Fibroblast of lung (primary cell): ENCODE data around the gene FAM185A. TPM values are rescaled to one million over a fixed set of nuclear protein-coding genes. Genes with fewer than 3 reads are reported as not detected.
"Not testable (repeated sequence)": the region's sequence is repeated elsewhere in the genome, so short reads cannot be mapped to it uniquely, and the experiment has no call there.

Experiments used
- DNase-seq, 2 donors: peaks; one replicate each; pipeline versions ENCODE4 v3.0.0 to v3.0.0-alpha.2; 2010; ENCODE audit warnings: low read depth in 2 of 2
- H2AFZ ChIP-seq: 2 replicates; pipeline ENCODE4 v1.5.1; 2012; ENCODE audit warnings: low read length, control low read depth, inconsistent platforms
- H3K27ac ChIP-seq: 2 replicates; pipeline ENCODE4 v1.5.1; 2011; ENCODE audit warnings: low read length, control low read depth; ENCODE audit not compliant: insufficient read depth
- H3K27me3 ChIP-seq: 2 replicates; pipeline ENCODE4 v1.5.1; 2011; ENCODE audit warnings: mild to moderate bottlenecking, low read length; ENCODE audit not compliant: control insufficient read depth, insufficient read depth
- H3K36me3 ChIP-seq: 2 replicates; pipeline ENCODE4 v1.5.1; 2011; ENCODE audit warnings: low read length; ENCODE audit not compliant: control insufficient read depth, insufficient read depth
- H3K4me1 ChIP-seq: 2 replicates; pipeline ENCODE4 v1.5.1; 2011; ENCODE audit warnings: low read length; ENCODE audit not compliant: control insufficient read depth, insufficient read depth; ENCODE audit errors: extremely low read depth
- H3K4me2 ChIP-seq: 2 replicates; pipeline ENCODE4 v1.5.1; 2011; ENCODE audit warnings: low read length, control low read depth; ENCODE audit not compliant: insufficient read depth; ENCODE audit errors: extremely low read depth
- H3K4me3 ChIP-seq, 4 experiments: fragments of 200-600 bp in 1 of 4; sonication (generic) in 1 of 4; replicated peaks in 1 of 4; 2 replicates each; pipeline ENCODE4 v1.5.1; 2011 to 2016; ENCODE audit warnings: low read length in 4 of 4, low read depth in 3 of 4, mild to moderate bottlenecking in 3 of 4, control low read depth in 2 of 4, inconsistent platforms in 1 of 4, mixed read lengths in 1 of 4; ENCODE audit not compliant: insufficient read depth in 1 of 4; ENCODE audit errors: control extremely low read depth in 1 of 4
- H3K79me2 ChIP-seq: 2 replicates; pipeline ENCODE4 v1.5.1; 2012; ENCODE audit warnings: mild to moderate bottlenecking, low read length, inconsistent platforms; ENCODE audit not compliant: control insufficient read depth, insufficient read depth
- H3K9ac ChIP-seq: 2 replicates; pipeline ENCODE4 v1.5.1; 2011; ENCODE audit warnings: mild to moderate bottlenecking, low read length, control low read depth; ENCODE audit not compliant: insufficient read depth
- H3K9me3 ChIP-seq: 2 replicates; pipeline ENCODE4 v1.5.1; 2012; ENCODE audit warnings: low read depth, low read length; ENCODE audit not compliant: control insufficient read depth, insufficient read depth
- H4K20me1 ChIP-seq: 2 replicates; pipeline ENCODE4 v1.5.1; 2011; ENCODE audit warnings: low read length; ENCODE audit not compliant: control insufficient read depth, insufficient read depth; ENCODE audit errors: extremely low read depth
- polyA minus RNA-seq: library from RNA; depleted of rRNA, polyadenylated mRNA; stranded (reverse); fragments of >200 nt; gene quantifications from 2 replicates; pipeline ENCODE4 v1.2.3, GENCODE V29; 2011; ENCODE audit warnings: low replicate concordance
- polyA plus RNA-seq, 2 donors: library from polyadenylated mRNA; depleted of rRNA in 1 of 2; stranded (reverse) in 1 of 2; unstranded in 1 of 2; fragments of >200 nt; gene quantifications; 2 replicates each; pipeline ENCODE4 v1.2.1, GENCODE V29; 2011 to 2012; ENCODE audit warnings: missing spikeins in 1 of 2
- total RNA-seq: library from RNA; depleted of rRNA; stranded (reverse); fragments of >200 nt; gene quantifications from 2 replicates; pipeline ENCODE4 v1.2.1, GENCODE V29; 2014

FAM185A gene
- total RNA-seq (8.2 and 9.9 TPM in 2 replicates), polyA plus RNA-seq (3.1 and 4.0 TPM in 2 replicates), polyA minus RNA-seq (1.1 and 3.5 TPM in 2 replicates)
- polyA plus RNA-seq (2012): 2.8 and 3.4 TPM in 2 replicates

- Histone ChIP-seq H3K9ac (peak within 1 kb of the TSS; percentile 62), H2AFZ (peak within 1 kb of the TSS; percentile 89), H3K4me3 (peak within 1 kb of the TSS; percentile 58 to 77 (median 66)), H3K4me2 (peak within 1 kb of the TSS; percentile 80), H3K27ac (peak within 1 kb of the TSS; percentile 61)
- H3K27me3 ChIP-seq, H3K9me3 ChIP-seq, H3K36me3 ChIP-seq, H4K20me1 ChIP-seq, H3K4me1 ChIP-seq, H3K79me2 ChIP-seq: not testable (repeated sequence)
- peak; percentile 99 for DNase-seq
These were observed at the start of gene FAM185A for GRCh38 chr7:102748605-102749444. TSS of gene FAM185A (plus strand) at chr7:102748999. CDS start at chr7:102749208, 209 bp downstream.

- peak; percentile 4 to 15 for DNase-seq
- H3K9me3 ChIP-seq, H3K79me2 ChIP-seq, H3K4me2 ChIP-seq, H3K27ac ChIP-seq, H4K20me1 ChIP-seq, H3K27me3 ChIP-seq, H3K36me3 ChIP-seq, H3K4me3 ChIP-seq, H2AFZ ChIP-seq, H3K9ac ChIP-seq, H3K4me1 ChIP-seq: not testable (repeated sequence)
These were observed 35.6 kb upstream of the FAM185A start for GRCh38 chr7:102713011-102713690.

- not testable (repeated sequence) for DNase-seq, H3K4me2 ChIP-seq, H3K27me3 ChIP-seq, H3K4me3 ChIP-seq, H3K4me1 ChIP-seq, H3K79me2 ChIP-seq, H3K9me3 ChIP-seq, H3K27ac ChIP-seq, H3K9ac ChIP-seq, H2AFZ ChIP-seq, H3K36me3 ChIP-seq, H4K20me1 ChIP-seq
These were observed 35.1 kb upstream of the FAM185A start for GRCh38 chr7:102713691-102714080.

- not testable (repeated sequence) for H3K9me3 ChIP-seq, H3K9ac ChIP-seq, H3K27me3 ChIP-seq, H3K36me3 ChIP-seq, H4K20me1 ChIP-seq, H3K4me3 ChIP-seq, H3K4me2 ChIP-seq, H3K4me1 ChIP-seq, H2AFZ ChIP-seq, H3K27ac ChIP-seq, H3K79me2 ChIP-seq
- peak in 1 of 2 donors; percentile 74 for DNase-seq
These were observed 33.9 kb upstream of the FAM185A start for GRCh38 chr7:102714774-102715522.

GRCh38 chr7:102715718-102716117 lies 33.1 kb upstream of the FAM185A start:
- not testable (repeated sequence) for H3K4me1 ChIP-seq, H3K4me3 ChIP-seq, H3K4me2 ChIP-seq, H4K20me1 ChIP-seq, H3K9ac ChIP-seq, H3K79me2 ChIP-seq, H3K36me3 ChIP-seq, H3K9me3 ChIP-seq, H3K27ac ChIP-seq, H3K27me3 ChIP-seq, H2AFZ ChIP-seq
- DNase-seq: peak; percentile 17 to 27

GRCh38 chr7:102718491-102718890 lies 30.3 kb upstream of the FAM185A start:
- H3K27ac ChIP-seq, H3K79me2 ChIP-seq, H3K27me3 ChIP-seq, H4K20me1 ChIP-seq, H3K4me2 ChIP-seq, H3K36me3 ChIP-seq, H3K4me1 ChIP-seq, H3K9me3 ChIP-seq, H3K9ac ChIP-seq, H2AFZ ChIP-seq, H3K4me3 ChIP-seq: not testable (repeated sequence)
- DNase-seq: peak; percentile 8 to 14
